HG03558 (cell line): ENCODE measurements around the gene SHROOM2.

Source experiments
- ATAC-seq: cut with Tn5 transposase; IDR thresholded peaks from one replicate; pipeline ENCODE4 v1.9.1; 2021; ENCODE audit warnings: moderate number of reproducible peaks; ENCODE audit not compliant: unreplicated experiment; ENCODE audit errors: extremely low read depth

SHROOM2 gene

GRCh38 chrX:9884031-9884779 is 98.0 kb downstream of the SHROOM2 start:
- ATAC-seq = no peak

GRCh38 chrX:9885150-9885549 is 98.9 kb downstream of the SHROOM2 start:
- ATAC-seq = no peak

DNA sequence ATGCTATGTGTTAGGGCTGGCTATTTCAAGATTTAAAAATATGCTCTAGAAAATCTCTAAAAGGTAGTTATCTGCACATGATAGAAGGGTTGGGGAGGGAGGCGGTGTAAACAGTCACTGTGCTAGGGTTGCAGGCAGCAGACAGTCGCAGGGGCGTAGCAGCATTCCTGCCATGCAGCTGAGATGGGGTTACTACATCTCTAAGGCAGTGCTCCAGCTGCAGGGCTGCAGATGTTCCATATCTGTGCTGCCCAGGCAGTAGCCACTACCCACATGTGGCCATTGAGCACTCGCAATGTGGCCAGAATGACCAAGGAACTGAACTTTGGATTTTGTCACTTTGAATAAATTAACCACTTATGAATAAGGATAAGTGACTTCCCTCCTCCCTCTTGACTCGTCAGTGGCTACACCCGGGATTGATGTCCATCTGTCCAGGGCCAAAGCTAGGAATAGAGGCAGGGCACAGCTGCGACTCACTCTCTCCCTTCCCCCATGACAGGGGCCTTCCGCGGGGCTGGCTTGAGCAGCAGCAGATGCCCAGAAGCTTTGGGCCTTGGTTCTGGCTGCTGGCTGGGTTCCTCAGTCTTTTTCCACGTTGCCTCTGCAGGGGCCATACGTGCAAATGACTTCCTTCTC is 101.5 kb downstream of the SHROOM2 start:
- no peak for ATAC-seq

GRCh38 chrX:9888953-9889470 is 102.8 kb downstream of the SHROOM2 start:
- ATAC-seq = no peak

- no peak for ATAC-seq
These were observed 104.5 kb downstream of the SHROOM2 start for GRCh38 chrX:9890681-9891091.

DNA sequence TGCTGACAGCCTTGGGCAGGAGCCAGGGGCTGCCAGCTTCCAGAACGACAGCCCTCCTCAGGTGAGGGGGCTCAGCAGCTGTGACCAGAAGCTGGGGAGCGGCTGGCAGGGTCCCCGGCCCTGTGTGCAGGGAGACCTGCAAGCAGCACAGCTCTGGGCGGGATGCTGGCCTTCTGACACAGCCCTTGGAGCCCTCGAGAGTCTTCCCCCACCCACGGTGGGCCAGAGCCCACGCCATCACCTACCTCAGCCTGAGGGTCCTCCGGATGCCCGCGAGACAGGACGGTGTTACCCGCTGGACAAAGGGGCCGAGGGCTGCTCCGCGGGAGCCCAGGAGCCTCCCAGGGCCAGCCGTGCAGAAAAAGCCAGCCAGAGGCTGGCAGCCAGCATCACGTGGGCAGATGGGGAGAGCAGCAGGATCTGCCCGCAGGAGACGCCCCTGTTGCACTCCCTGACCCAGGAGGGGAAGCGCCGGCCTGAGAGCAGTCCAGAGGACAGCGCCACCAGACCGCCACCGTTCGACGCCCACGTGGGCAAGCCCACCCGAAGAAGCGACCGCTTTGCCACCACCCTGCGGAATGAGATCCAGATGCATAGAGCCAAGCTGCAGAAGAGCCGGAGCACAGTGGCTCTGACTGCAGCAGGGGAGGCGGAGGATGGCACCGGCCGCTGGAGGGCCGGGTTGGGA is 109.1 kb downstream of the SHROOM2 start:
- no peak for ATAC-seq

- ATAC-seq = no peak
These were observed 111.5 kb downstream of the SHROOM2 start for GRCh38 chrX:9897761-9898161.

GRCh38 chrX:9899640-9900111 is 113.4 kb downstream of the SHROOM2 start:
- no peak for ATAC-seq

DNA sequence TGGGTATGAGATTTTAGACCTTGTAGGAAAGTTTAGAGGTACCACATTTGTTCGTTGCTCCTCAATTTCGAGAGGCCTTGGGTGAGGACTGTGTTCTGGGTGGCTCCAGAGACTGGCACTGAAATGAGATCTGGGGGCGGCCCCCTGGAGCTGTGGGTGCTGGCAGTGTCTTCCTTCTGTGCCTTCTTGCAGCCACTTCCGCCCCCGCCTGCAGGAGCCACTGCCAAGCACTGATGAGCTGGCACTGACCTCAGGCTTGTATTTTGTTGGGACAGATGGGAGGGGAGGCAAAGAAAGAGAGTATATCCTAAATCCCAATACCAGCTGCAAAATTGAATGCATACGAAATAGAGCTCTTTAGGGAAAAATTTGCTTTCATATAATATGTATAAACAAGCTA is 116.4 kb downstream of the SHROOM2 start:
- no peak for ATAC-seq

DNA sequence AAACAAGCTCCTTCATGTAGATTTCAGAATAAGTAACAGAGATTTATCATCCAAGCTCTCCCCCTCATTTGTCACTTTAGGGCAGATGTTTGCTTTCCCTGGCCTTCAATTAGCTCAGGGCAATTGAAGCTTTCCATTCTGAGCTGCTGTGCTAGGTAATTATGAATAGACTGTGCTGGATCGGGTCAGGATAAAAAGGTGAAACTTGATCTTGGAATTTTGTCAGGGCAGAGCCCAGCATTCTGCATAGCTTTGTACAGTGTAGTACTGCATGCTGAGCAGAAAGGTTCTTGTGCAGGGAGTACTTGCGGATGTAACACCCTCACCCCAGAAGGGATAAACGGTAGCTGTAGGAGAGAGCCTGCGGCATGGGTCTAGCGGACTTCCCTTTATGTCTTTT is 116.9 kb downstream of the SHROOM2 start:
- ATAC-seq = no peak

- ATAC-seq = no peak
These were observed 119.1 kb downstream of the SHROOM2 start for GRCh38 chrX:9905288-9905687.

DNA sequence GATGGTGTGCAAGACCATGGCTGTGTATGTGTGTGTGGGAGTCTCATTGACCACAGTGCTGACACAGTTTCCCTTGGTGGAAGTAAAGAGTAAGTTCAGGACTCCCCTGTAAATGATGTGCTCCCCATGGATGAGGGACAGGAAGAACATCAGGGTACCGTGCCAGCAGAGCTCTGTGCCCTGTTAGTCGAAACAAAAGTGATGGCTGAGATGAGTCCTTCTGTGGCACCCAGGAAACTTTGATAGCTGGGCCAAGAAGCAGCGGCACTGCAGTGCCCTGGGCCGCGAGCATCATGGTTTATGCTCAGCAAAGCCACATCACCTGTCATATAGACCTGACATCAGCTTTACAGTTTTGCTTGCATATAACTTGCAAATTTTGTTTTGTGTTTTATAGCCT is 119.5 kb downstream of the SHROOM2 start:
- ATAC-seq = no peak

- no peak for ATAC-seq
These were observed 120.7 kb downstream of the SHROOM2 start for GRCh38 chrX:9906919-9907318.

- ATAC-seq = no peak
These were observed 121.6 kb downstream of the SHROOM2 start for GRCh38 chrX:9907645-9908387.

- no peak for ATAC-seq
These were observed 123.0 kb downstream of the SHROOM2 start for GRCh38 chrX:9909254-9909653.

- no peak for ATAC-seq
These were observed 125.3 kb downstream of the SHROOM2 start for GRCh38 chrX:9911487-9911886.

DNA sequence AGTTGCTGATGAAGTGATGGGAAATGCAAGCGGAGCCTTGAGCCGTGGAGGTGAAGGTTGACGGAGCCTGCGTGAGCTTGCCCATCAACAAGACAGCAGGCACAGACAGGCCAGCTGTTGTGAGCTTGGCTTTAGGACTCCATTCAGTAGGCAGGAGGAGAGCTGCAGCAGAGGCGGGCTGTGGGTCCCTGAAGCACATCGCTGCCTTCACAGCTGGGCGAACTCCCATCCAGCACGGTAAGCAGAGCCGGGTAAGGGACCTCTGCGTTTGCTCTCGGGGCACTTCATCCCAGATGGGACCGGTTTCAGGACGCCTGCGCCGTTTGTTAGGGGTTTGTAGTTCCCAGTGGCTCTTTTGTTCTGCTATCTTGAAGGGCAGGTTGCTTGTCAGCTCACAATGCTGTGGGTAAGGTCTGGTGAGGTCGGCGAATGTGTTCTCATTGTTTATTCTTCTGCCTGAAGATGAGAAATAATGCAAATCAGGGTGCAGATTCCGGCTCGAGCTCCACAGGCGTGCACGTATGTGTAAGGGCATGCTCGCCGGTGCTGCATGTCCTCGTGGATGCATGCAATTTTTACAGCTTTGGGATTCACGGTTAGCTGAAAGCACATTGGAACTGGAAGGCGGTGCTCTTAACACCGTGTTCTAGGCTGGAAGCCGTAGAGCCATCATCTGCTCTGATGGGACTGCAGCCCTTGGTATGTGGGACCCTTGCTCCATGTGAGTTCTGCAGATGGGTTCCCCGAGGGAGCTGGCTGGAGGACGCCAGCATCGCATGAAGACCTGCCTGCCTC is 126.3 kb downstream of the SHROOM2 start:
- ATAC-seq = no peak

GRCh38 chrX:9913146-9913433 is 126.9 kb downstream of the SHROOM2 start:
- ATAC-seq = no peak

DNA sequence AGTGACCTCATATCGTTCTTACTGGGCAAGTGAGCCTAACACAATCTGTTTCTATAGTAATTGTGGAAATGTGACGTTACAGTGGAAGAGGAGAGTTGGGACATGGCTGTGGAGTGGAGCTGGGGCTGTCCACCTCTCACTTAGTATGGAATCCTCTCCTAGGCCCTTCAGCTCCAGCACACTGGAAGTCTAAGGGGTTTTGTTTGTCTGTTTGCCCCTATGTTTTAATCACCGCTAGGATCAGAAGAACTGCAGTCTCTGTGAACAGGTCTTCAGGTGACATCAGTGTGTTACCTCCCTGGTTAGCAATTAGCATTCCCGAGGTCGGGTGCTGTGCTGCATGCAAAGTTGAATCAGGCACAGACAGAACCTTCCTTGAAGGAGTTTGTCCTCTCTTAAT is 131.6 kb downstream of the SHROOM2 start:
- ATAC-seq = no peak

- no peak for ATAC-seq
These were observed 133.5 kb downstream of the SHROOM2 start for GRCh38 chrX:9919632-9920172.
